WTC11 (cell line): ENCODE measurements around the gene COG5. TPM values are rescaled to one million over a fixed set of nuclear protein-coding genes. Genes with fewer than 3 reads are reported as not detected.

ENCODE experiments used
- ATAC-seq: fragments of 200-7000 bp; cut with Tn5 transposase; 2 replicates; pipeline ENCODE4 v1.10.0; 2021; ENCODE audit warnings: mild to moderate bottlenecking, moderate library complexity
- CTCF ChIA-PET: fragments of 300-600 bp; sonication (Branson Sonifier 250); formaldehyde crosslinking; loops from one replicate; lab custom pipeline; 2021; ENCODE audit warnings: antibody characterized with exemption; lab: Charles Lee
- POLR2A ChIA-PET: fragments of 350-600 bp; sonication (Branson Sonifier 250); formaldehyde crosslinking; loops from one replicate; lab custom pipeline; 2021; ENCODE audit warnings: antibody characterized with exemption; lab: Charles Lee
- DNase-seq: peaks from one replicate; pipeline ENCODE4 v3.0.0; 2021; ENCODE audit warnings: low spot score
- H3K27ac Mint-ChIP-seq: 2 replicates; pipeline ENCODE4 v1.8.0; 2021; ENCODE audit warnings: mixed read lengths
- H3K27me3 Mint-ChIP-seq: 2 replicates; pipeline ENCODE4 v1.8.0; 2021; ENCODE audit warnings: low read depth, mild to moderate bottlenecking, moderate library complexity, mixed read lengths
- H3K36me3 Mint-ChIP-seq: 2 replicates; pipeline ENCODE4 v1.8.0; 2021; ENCODE audit warnings: mixed read lengths
- H3K4me1 Mint-ChIP-seq: 2 replicates; pipeline ENCODE4 v1.8.0; 2022; ENCODE audit warnings: mixed read lengths
- H3K4me3 Mint-ChIP-seq: 2 replicates; pipeline ENCODE4 v1.8.0; 2021; ENCODE audit warnings: mild to moderate bottlenecking, moderate library complexity, mixed read lengths
- H3K9me3 Mint-ChIP-seq: 2 replicates; pipeline ENCODE4 v1.8.0; 2021; ENCODE audit warnings: mixed read lengths
- EMX1 ChIP-seq: fragments of 250-450 bp; sonication (Bioruptor Pico); IDR thresholded peaks from 2 replicates; pipeline ENCODE4 v1.8.0; 2021; ENCODE audit warnings: mild to moderate bottlenecking
- IRF2 ChIP-seq: sonication (generic); formaldehyde crosslinking; IDR thresholded peaks from 2 replicates; pipeline ENCODE4 v1.8.0; 2022; ENCODE audit warnings: low read depth, missing genetic modification reagents, borderline replicate concordance
- ZBTB21 ChIP-seq: sonication (generic); formaldehyde crosslinking; IDR thresholded peaks from 2 replicates; pipeline ENCODE4 v1.8.1; 2023; ENCODE audit warnings: mild to moderate bottlenecking, missing genetic modification reagents, borderline replicate concordance
- total RNA-seq: library from RNA; stranded (reverse); gene quantifications from 3 replicates; pipeline ENCODE4 v1.2.3, GENCODE V29; 2021
- TF ChIP-seq, protein P1 (sequence below): fragments of 250-450 bp; sonication (Bioruptor Pico); IDR thresholded peaks from 2 replicates; pipeline ENCODE4 v2.1.2; 2022; ENCODE audit warnings: mild to moderate bottlenecking, moderate library complexity
- TF ChIP-seq, protein P2 (sequence below): sonication (generic); formaldehyde crosslinking; IDR thresholded peaks from 2 replicates; pipeline ENCODE4 v1.8.1; 2022; ENCODE audit warnings: mild to moderate bottlenecking, moderate library complexity, missing genetic modification reagents
- TF ChIP-seq, protein P3 (sequence below): sonication (generic); formaldehyde crosslinking; IDR thresholded peaks from 2 replicates; pipeline ENCODE4 v1.8.0; 2023; ENCODE audit warnings: missing genetic modification reagents, mild to moderate bottlenecking, borderline replicate concordance
- TF ChIP-seq, protein P4 (sequence below): sonication (generic); formaldehyde crosslinking; IDR thresholded peaks from 2 replicates; pipeline ENCODE4 v1.8.0; 2022; ENCODE audit warnings: mild to moderate bottlenecking, missing genetic modification reagents
- TF ChIP-seq, protein P5 (sequence below): sonication (generic); formaldehyde crosslinking; IDR thresholded peaks from 2 replicates; pipeline ENCODE4 v1.8.0; 2022; ENCODE audit warnings: missing genetic modification reagents
- TF ChIP-seq, protein P6 (sequence below): fragments of 250-450 bp; sonication (Bioruptor Pico); conservative IDR thresholded peaks from 2 replicates; pipeline ENCODE4 v1.9.0; 2021; ENCODE audit warnings: mild to moderate bottlenecking
- TF ChIP-seq, protein P7 (sequence below): sonication (generic); formaldehyde crosslinking; IDR thresholded peaks from 2 replicates; pipeline ENCODE4 v1.8.1; 2022; ENCODE audit warnings: mild to moderate bottlenecking, missing genetic modification reagents, moderate library complexity, borderline replicate concordance
- TF ChIP-seq, protein P8 (sequence below): fragments of 250-450 bp; sonication (Bioruptor Pico); IDR thresholded peaks from 2 replicates; pipeline ENCODE4 v1.9.0; 2021; ENCODE audit warnings: mild to moderate bottlenecking

The COG5 gene
- total RNA-seq, 1 experiment from 2014 or later: 23.8 TPM

DNA sequence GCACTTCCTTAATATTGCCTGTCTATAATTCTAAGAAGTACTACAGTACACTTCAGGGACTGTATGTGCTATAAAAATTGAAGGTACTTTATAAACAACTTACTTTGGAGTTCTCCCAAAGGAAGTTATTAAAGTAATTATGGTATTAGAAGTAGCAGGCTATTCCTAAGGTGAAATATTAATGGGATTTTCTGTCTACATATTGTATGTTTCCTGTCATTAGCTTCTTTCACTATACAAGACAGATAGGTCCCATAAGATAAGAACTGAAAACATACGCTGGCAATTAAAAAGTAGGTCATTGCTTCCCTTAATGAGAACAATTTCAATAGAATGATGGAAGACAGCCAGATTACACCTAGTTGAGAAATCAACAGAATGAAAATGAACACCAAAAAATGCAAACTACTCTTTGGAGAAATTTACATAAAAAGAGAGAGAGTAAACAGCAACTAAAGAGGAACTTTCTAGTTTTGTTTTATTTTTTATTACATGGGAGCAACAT, 248.0 kb downstream of the COG5 start (continued):
- TF ChIP-seq, protein P1, sequence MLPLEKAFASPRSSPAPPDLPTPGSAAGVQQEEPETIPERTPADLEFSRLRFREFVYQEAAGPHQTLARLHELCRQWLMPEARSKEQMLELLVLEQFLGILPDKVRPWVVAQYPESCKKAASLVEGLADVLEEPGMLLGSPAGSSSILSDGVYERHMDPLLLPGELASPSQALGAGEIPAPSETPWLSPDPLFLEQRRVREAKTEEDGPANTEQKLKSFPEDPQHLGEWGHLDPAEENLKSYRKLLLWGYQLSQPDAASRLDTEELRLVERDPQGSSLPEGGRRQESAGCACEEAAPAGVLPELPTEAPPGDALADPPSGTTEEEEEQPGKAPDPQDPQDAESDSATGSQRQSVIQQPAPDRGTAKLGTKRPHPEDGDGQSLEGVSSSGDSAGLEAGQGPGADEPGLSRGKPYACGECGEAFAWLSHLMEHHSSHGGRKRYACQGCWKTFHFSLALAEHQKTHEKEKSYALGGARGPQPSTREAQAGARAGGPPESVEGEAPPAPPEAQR (CRISPR knock-in tag): no peak
- TF ChIP-seq, protein P2, sequence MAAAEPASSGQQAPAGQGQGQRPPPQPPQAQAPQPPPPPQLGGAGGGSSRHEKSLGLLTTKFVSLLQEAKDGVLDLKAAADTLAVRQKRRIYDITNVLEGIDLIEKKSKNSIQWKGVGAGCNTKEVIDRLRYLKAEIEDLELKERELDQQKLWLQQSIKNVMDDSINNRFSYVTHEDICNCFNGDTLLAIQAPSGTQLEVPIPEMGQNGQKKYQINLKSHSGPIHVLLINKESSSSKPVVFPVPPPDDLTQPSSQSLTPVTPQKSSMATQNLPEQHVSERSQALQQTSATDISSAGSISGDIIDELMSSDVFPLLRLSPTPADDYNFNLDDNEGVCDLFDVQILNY: no peak
- TF ChIP-seq, protein P3, sequence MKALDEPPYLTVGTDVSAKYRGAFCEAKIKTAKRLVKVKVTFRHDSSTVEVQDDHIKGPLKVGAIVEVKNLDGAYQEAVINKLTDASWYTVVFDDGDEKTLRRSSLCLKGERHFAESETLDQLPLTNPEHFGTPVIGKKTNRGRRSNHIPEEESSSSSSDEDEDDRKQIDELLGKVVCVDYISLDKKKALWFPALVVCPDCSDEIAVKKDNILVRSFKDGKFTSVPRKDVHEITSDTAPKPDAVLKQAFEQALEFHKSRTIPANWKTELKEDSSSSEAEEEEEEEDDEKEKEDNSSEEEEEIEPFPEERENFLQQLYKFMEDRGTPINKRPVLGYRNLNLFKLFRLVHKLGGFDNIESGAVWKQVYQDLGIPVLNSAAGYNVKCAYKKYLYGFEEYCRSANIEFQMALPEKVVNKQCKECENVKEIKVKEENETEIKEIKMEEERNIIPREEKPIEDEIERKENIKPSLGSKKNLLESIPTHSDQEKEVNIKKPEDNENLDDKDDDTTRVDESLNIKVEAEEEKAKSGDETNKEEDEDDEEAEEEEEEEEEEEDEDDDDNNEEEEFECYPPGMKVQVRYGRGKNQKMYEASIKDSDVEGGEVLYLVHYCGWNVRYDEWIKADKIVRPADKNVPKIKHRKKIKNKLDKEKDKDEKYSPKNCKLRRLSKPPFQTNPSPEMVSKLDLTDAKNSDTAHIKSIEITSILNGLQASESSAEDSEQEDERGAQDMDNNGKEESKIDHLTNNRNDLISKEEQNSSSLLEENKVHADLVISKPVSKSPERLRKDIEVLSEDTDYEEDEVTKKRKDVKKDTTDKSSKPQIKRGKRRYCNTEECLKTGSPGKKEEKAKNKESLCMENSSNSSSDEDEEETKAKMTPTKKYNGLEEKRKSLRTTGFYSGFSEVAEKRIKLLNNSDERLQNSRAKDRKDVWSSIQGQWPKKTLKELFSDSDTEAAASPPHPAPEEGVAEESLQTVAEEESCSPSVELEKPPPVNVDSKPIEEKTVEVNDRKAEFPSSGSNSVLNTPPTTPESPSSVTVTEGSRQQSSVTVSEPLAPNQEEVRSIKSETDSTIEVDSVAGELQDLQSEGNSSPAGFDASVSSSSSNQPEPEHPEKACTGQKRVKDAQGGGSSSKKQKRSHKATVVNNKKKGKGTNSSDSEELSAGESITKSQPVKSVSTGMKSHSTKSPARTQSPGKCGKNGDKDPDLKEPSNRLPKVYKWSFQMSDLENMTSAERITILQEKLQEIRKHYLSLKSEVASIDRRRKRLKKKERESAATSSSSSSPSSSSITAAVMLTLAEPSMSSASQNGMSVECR: no peak
- TF ChIP-seq, protein P4, sequence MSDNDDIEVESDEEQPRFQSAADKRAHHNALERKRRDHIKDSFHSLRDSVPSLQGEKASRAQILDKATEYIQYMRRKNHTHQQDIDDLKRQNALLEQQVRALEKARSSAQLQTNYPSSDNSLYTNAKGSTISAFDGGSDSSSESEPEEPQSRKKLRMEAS: no peak
- TF ChIP-seq, protein P5, sequence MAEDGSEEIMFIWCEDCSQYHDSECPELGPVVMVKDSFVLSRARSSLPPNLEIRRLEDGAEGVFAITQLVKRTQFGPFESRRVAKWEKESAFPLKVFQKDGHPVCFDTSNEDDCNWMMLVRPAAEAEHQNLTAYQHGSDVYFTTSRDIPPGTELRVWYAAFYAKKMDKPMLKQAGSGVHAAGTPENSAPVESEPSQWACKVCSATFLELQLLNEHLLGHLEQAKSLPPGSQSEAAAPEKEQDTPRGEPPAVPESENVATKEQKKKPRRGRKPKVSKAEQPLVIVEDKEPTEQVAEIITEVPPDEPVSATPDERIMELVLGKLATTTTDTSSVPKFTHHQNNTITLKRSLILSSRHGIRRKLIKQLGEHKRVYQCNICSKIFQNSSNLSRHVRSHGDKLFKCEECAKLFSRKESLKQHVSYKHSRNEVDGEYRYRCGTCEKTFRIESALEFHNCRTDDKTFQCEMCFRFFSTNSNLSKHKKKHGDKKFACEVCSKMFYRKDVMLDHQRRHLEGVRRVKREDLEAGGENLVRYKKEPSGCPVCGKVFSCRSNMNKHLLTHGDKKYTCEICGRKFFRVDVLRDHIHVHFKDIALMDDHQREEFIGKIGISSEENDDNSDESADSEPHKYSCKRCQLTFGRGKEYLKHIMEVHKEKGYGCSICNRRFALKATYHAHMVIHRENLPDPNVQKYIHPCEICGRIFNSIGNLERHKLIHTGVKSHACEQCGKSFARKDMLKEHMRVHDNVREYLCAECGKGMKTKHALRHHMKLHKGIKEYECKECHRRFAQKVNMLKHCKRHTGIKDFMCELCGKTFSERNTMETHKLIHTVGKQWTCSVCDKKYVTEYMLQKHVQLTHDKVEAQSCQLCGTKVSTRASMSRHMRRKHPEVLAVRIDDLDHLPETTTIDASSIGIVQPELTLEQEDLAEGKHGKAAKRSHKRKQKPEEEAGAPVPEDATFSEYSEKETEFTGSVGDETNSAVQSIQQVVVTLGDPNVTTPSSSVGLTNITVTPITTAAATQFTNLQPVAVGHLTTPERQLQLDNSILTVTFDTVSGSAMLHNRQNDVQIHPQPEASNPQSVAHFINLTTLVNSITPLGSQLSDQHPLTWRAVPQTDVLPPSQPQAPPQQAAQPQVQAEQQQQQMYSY (CRISPR knock-in tag): no peak
- TF ChIP-seq, protein P6, sequence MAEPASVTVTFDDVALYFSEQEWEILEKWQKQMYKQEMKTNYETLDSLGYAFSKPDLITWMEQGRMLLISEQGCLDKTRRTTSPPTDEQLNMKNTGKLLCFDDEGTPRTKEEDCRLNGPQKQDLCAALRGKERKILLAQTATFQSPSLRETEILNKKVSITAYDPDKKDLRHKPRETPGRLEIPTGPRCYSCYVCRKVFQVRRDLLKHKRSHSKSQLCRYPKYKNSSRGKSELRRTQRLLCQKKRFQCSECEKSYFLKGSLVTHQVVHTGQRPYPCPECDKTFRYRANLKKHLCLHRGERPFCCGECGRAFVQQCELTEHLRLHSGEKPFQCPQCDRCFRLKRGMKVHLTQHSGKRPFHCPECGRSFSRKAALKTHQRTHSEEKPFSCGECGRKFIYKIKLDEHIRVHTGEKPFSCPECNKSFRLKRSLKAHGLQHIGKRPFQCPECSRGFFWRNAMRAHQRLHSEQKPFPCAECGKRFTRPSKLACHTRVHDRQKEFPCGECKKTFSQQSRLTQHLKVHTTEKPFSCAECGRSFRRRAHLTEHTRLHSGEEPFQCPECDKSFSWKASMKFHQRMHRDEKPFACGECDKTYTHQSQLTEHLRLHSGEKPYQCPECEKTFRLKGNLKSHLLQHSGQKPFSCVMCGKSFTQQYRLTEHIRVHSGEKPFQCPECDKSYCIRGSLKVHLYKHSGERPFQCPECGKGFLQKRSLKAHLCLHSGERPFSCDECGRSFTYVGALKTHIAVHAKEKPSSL (CRISPR knock-in tag): no peak
- no peak for TF ChIP-seq EMX1

DNA sequence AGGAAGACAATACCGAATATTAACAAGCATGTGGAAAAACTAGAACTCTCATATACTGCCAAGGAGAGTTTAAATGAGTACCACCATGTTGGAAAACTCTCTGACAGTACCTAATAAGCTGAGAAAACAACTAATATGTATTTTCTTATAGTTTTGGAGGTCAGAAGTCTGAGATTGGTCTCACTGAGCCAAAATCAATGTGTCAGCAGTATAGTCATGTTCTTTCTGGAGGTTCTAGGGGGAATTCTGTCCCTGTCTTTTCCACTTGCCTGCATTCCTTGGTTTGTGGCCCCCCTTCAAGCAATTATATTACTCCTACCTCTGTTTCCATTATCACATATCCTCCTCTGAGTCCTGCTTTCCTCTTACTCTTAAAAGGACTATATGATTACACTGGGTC, 250.4 kb downstream of the COG5 start:
- H3K27ac Mint-ChIP-seq: no peak overlapping the region
- DNase-seq: no peak
- TF ChIP-seq IRF2 (CRISPR knock-in tag) (no peak), ZBTB21 (no peak)
- TF ChIP-seq, protein P7, sequence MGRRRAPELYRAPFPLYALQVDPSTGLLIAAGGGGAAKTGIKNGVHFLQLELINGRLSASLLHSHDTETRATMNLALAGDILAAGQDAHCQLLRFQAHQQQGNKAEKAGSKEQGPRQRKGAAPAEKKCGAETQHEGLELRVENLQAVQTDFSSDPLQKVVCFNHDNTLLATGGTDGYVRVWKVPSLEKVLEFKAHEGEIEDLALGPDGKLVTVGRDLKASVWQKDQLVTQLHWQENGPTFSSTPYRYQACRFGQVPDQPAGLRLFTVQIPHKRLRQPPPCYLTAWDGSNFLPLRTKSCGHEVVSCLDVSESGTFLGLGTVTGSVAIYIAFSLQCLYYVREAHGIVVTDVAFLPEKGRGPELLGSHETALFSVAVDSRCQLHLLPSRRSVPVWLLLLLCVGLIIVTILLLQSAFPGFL (CRISPR knock-in tag): no peak
- TF ChIP-seq, protein P8, sequence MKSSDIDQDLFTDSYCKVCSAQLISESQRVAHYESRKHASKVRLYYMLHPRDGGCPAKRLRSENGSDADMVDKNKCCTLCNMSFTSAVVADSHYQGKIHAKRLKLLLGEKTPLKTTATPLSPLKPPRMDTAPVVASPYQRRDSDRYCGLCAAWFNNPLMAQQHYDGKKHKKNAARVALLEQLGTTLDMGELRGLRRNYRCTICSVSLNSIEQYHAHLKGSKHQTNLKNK (CRISPR knock-in tag): no peak
- TF ChIP-seq, all 79 proteins: peak for 0
- POLR2A ChIA-PET: no interaction called here
- CTCF ChIA-PET: no interaction called here
- Mint-ChIP-seq H3K36me3 (no peaks in the 10 kb centered on the region), H3K27me3 (no peaks in the 10 kb centered on the region), H3K9me3 (no peaks in the 10 kb centered on the region), H3K4me1 (peaks cover 5% of the 10 kb centered on the region; the same call in 1 of the 2 replicates), H3K4me3 (no peak overlapping the region)
- no peak for ATAC-seq
